Measurements from ENCODE around the gene KHDC4.
A peak's percentile ranks its signal among the peaks of the same experiment; 100 is the strongest.

KHDC4 gene

GRCh38 chr1:155934097-155934935, at the start of gene KHDC4:
TSS of gene KHDC4 (minus strand) at chr1:155934413. CDS start at chr1:155934373, 40 bp downstream.
- in situ Hi-C loops (cut with MboI; ENCODE audit: low pct_unique_long_range_greater_than_20kb, low sequenced_read_pairs): no loop called here
- peak; percentile 99 for DNase-seq

- no peak for DNase-seq
- in situ Hi-C loops (cut with MboI; ENCODE audit: low pct_unique_long_range_greater_than_20kb, low sequenced_read_pairs): no loop called here
These were observed 49.2 kb upstream of the KHDC4 start for GRCh38 chr1:155983191-155984024.

GRCh38 chr1:155982106-155982505, 47.9 kb upstream of the KHDC4 start:
- in situ Hi-C loops (cut with MboI; ENCODE audit: low pct_unique_long_range_greater_than_20kb, low sequenced_read_pairs): no loop called here
- no peak for DNase-seq

- in situ Hi-C loops (cut with MboI; ENCODE audit: low pct_unique_long_range_greater_than_20kb, low sequenced_read_pairs): no loop called here
- DNase-seq: peak; percentile 73
These were observed 47.3 kb upstream of the KHDC4 start for GRCh38 chr1:155981266-155982088.

- in situ Hi-C loops (cut with MboI; ENCODE audit: low pct_unique_long_range_greater_than_20kb, low sequenced_read_pairs): no loop called here
- DNase-seq: peak; percentile 54
These were observed 45.6 kb upstream of the KHDC4 start for GRCh38 chr1:155979597-155980343.

- in situ Hi-C loops (cut with MboI; ENCODE audit: low pct_unique_long_range_greater_than_20kb, low sequenced_read_pairs): no loop called here
These were observed 44.8 kb upstream of the KHDC4 start for GRCh38 chr1:155978973-155979429.

GRCh38 chr1:155978325-155978972, 44.2 kb upstream of the KHDC4 start, which contains the start of gene ARHGEF2:
TSS of gene ARHGEF2 (minus strand) at chr1:155978547. CDS start at chr1:155978427, 120 bp downstream.
- in situ Hi-C loops (cut with MboI; ENCODE audit: low pct_unique_long_range_greater_than_20kb, low sequenced_read_pairs): no loop called here
- peak; percentile 94 for DNase-seq

More at GRCh38 chr1:155978973-155979429, 44.8 kb upstream of the KHDC4 start:
- no peak for DNase-seq

- peak; percentile 45 for DNase-seq
- in situ Hi-C loops (cut with MboI; ENCODE audit: low pct_unique_long_range_greater_than_20kb, low sequenced_read_pairs): no loop called here
These were observed 43.6 kb upstream of the KHDC4 start for GRCh38 chr1:155977690-155978324.

GRCh38 chr1:155976913-155977689, 42.9 kb upstream of the KHDC4 start:
- DNase-seq: peak; percentile 30

GRCh38 chr1:155976062-155976912, 42.1 kb upstream of the KHDC4 start:
- in situ Hi-C loops (cut with MboI; ENCODE audit: low pct_unique_long_range_greater_than_20kb, low sequenced_read_pairs): no loop called here
- DNase-seq: peak; percentile 98

More at GRCh38 chr1:155976913-155977689, 42.9 kb upstream of the KHDC4 start:
- in situ Hi-C loops (cut with MboI; ENCODE audit: low pct_unique_long_range_greater_than_20kb, low sequenced_read_pairs): no loop called here

GRCh38 chr1:155975375-155976061, 41.3 kb upstream of the KHDC4 start:
- in situ Hi-C loops (cut with MboI; ENCODE audit: low pct_unique_long_range_greater_than_20kb, low sequenced_read_pairs): no loop called here
- DNase-seq: peak; percentile 42

GRCh38 chr1:155974208-155975115, 40.2 kb upstream of the KHDC4 start:
- in situ Hi-C loops (cut with MboI; ENCODE audit: low pct_unique_long_range_greater_than_20kb, low sequenced_read_pairs): no loop called here
- DNase-seq: no peak

GRCh38 chr1:155973723-155974122, 39.5 kb upstream of the KHDC4 start:
- DNase-seq: no peak
- in situ Hi-C loops (cut with MboI; ENCODE audit: low pct_unique_long_range_greater_than_20kb, low sequenced_read_pairs): no loop called here
